Muscle layer of colon (tissue), 2 donors: ENCODE measurements around the gene KRT16.
"Not testable (repeated sequence)": the region's sequence is repeated elsewhere in the genome, so short reads cannot be mapped to it uniquely, and the experiment has no call there.

ENCODE experiments used
- H3K27ac ChIP-seq: one replicate; pipeline ENCODE4 v1.7.0; 2013; ENCODE audit warnings: low read depth, mild to moderate bottlenecking, low read length, moderate library complexity
- H3K27me3 ChIP-seq, 2 donors: one replicate each; pipeline ENCODE4 v1.7.0; 2013; ENCODE audit warnings: low read length in 2 of 2, mild to moderate bottlenecking in 2 of 2; ENCODE audit not compliant: insufficient read depth in 2 of 2, control insufficient read depth in 1 of 2
- H3K36me3 ChIP-seq: one replicate; pipeline ENCODE4 v1.7.0; 2013; ENCODE audit warnings: mild to moderate bottlenecking, low read length; ENCODE audit not compliant: insufficient read depth
- H3K4me1 ChIP-seq: one replicate; pipeline ENCODE4 v1.7.0; 2013; ENCODE audit warnings: mild to moderate bottlenecking, low read length; ENCODE audit not compliant: insufficient read depth
- H3K4me3 ChIP-seq, 2 donors: one replicate each; pipeline ENCODE4 v1.7.0; 2013; ENCODE audit warnings: low read length in 2 of 2, low read depth in 1 of 2, mild to moderate bottlenecking in 1 of 2, moderate library complexity in 1 of 2
- H3K9ac ChIP-seq: one replicate; pipeline ENCODE4 v1.7.0; 2013; ENCODE audit warnings: low read length
- H3K9me3 ChIP-seq: one replicate; pipeline ENCODE4 v1.7.0; 2013; ENCODE audit warnings: mild to moderate bottlenecking, low read length
- donor health status: abdominal sarcoma.
- donor health status: Adenocarcinoma of cecum.

Gene KRT16

GRCh38 chr17:41583137-41584127, 29.1 kb downstream of the KRT16 start:
- H3K4me3 ChIP-seq = no peak overlapping the region
- no peaks in the 10 kb centered on the region for H3K4me1 ChIP-seq
- no peak overlapping the region for H3K27ac ChIP-seq
- no peaks in the 10 kb centered on the region for H3K9me3 ChIP-seq
- H3K9ac ChIP-seq = no peak overlapping the region
- H3K36me3 ChIP-seq = no peaks in the 10 kb centered on the region
- peaks cover under 1 to 5% of the 10 kb centered on the region in 2 donors for H3K27me3 ChIP-seq

- H3K36me3 ChIP-seq, H3K27me3 ChIP-seq, H3K9me3 ChIP-seq, H3K9ac ChIP-seq, H3K4me1 ChIP-seq, H3K27ac ChIP-seq, H3K4me3 ChIP-seq: not testable (repeated sequence)
These were observed 30.3 kb downstream of the KRT16 start for GRCh38 chr17:41582061-41582968.

GRCh38 chr17:41581366-41582060, 31.1 kb downstream of the KRT16 start:
- no peak overlapping the region for H3K9ac ChIP-seq
- H3K27me3 ChIP-seq = peaks cover 3 to 9% of the 10 kb centered on the region in 2 donors
- H3K4me1 ChIP-seq = no peaks in the 10 kb centered on the region
- no peaks in the 10 kb centered on the region for H3K36me3 ChIP-seq
- H3K4me3 ChIP-seq = no peak overlapping the region
- H3K9me3 ChIP-seq = no peaks in the 10 kb centered on the region
- no peak overlapping the region for H3K27ac ChIP-seq

GRCh38 chr17:41580687-41581365, 31.7 kb downstream of the KRT16 start:
- H3K27ac ChIP-seq = no peak overlapping the region

GRCh38 chr17:41580244-41580575, 32.4 kb downstream of the KRT16 start:
- Histone ChIP-seq H3K9ac (no peak overlapping the region), H3K4me3 (no peak overlapping the region), H3K9me3 (no peaks in the 10 kb centered on the region), H3K27ac (no peak overlapping the region), H3K27me3 (peaks cover 3 to 12% of the 10 kb centered on the region in 2 donors), H3K4me1 (no peaks in the 10 kb centered on the region), H3K36me3 (no peaks in the 10 kb centered on the region)

More at GRCh38 chr17:41580687-41581365, 31.7 kb downstream of the KRT16 start:
- no peaks in the 10 kb centered on the region for H3K4me1 ChIP-seq
- H3K27me3 ChIP-seq = peaks cover 3 to 12% of the 10 kb centered on the region in 2 donors
- no peaks in the 10 kb centered on the region for H3K36me3 ChIP-seq
- H3K4me3 ChIP-seq = no peak overlapping the region
- no peaks in the 10 kb centered on the region for H3K9me3 ChIP-seq
- H3K9ac ChIP-seq = no peak overlapping the region

- Histone ChIP-seq H3K36me3 (no peaks in the 10 kb centered on the region), H3K9me3 (no peaks in the 10 kb centered on the region), H3K4me1 (no peaks in the 10 kb centered on the region), H3K9ac (no peak overlapping the region), H3K4me3 (no peak overlapping the region), H3K27me3 (peaks cover 3 to 12% of the 10 kb centered on the region in 2 donors), H3K27ac (no peak overlapping the region)
These were observed 32.9 kb downstream of the KRT16 start for GRCh38 chr17:41579484-41580243.

GRCh38 chr17:41578971-41579370, 33.6 kb downstream of the KRT16 start:
- no peak overlapping the region for H3K27ac ChIP-seq
- H3K4me1 ChIP-seq = no peaks in the 10 kb centered on the region
- no peaks in the 10 kb centered on the region for H3K36me3 ChIP-seq

GRCh38 chr17:41578538-41578937, 34.0 kb downstream of the KRT16 start:
- H3K4me1 ChIP-seq = no peaks in the 10 kb centered on the region

More at GRCh38 chr17:41578971-41579370, 33.6 kb downstream of the KRT16 start:
- Histone ChIP-seq H3K9ac (no peak overlapping the region), H3K27me3 (peaks cover 3 to 12% of the 10 kb centered on the region in 2 donors), H3K4me3 (no peak overlapping the region), H3K9me3 (no peaks in the 10 kb centered on the region)

GRCh38 chr17:41576740-41577139, 35.8 kb downstream of the KRT16 start:
- not testable (repeated sequence) for H3K36me3 ChIP-seq, H3K4me3 ChIP-seq, H3K4me1 ChIP-seq, H3K27ac ChIP-seq, H3K9me3 ChIP-seq, H3K9ac ChIP-seq
- H3K27me3 ChIP-seq = peaks cover 3 to 20% of the 10 kb centered on the region in 2 donors

More at GRCh38 chr17:41578538-41578937, 34.0 kb downstream of the KRT16 start:
- Histone ChIP-seq H3K9ac (no peak overlapping the region), H3K27ac (no peak overlapping the region), H3K27me3 (peaks cover 3 to 12% of the 10 kb centered on the region in 2 donors), H3K9me3 (no peaks in the 10 kb centered on the region), H3K4me3 (no peak overlapping the region), H3K36me3 (no peaks in the 10 kb centered on the region)

- no peaks in the 10 kb centered on the region for H3K36me3 ChIP-seq
- no peaks in the 10 kb centered on the region for H3K9me3 ChIP-seq
- no peak overlapping the region for H3K27ac ChIP-seq
- H3K27me3 ChIP-seq = peaks cover 3 to 20% of the 10 kb centered on the region in 2 donors
- H3K4me3 ChIP-seq = no peak overlapping the region
- H3K4me1 ChIP-seq = no peaks in the 10 kb centered on the region
- no peak overlapping the region for H3K9ac ChIP-seq
These were observed 37.2 kb downstream of the KRT16 start for GRCh38 chr17:41575336-41575735.
